Ovary (tissue), 9 donors: ENCODE results near the gene AIFM1. TPM values are rescaled to one million over a fixed set of nuclear protein-coding genes. Genes with fewer than 3 reads are reported as not detected.

Experiments
- DNase-seq, 5 donors: peaks; one replicate each; pipeline ENCODE4 v3.0.0-alpha.2; 2019 to 2020
- H3K27ac ChIP-seq, 2 donors: fragments of 200-600 bp; one replicate each; pipeline versions ENCODE4 v1.5.1 to v1.8.0; 2019 to 2022
- H3K27me3 ChIP-seq: fragments of 200-600 bp; one replicate; pipeline ENCODE4 v1.8.0; 2022
- H3K36me3 ChIP-seq: fragments of 200-600 bp; sonication (generic); one replicate; pipeline ENCODE4 v1.5.1; 2019
- H3K4me1 ChIP-seq: one replicate; pipeline ENCODE4 v1.8.1; 2013; ENCODE audit warnings: mild to moderate bottlenecking, moderate library complexity; ENCODE audit not compliant: insufficient read depth
- H3K4me3 ChIP-seq: fragments of 200-600 bp; sonication (generic); one replicate; pipeline ENCODE4 v1.5.1; 2017
- H3K9me3 ChIP-seq, 2 donors: fragments of 200-600 bp in 1 of 2; sonication (generic) in 1 of 2; one replicate each; pipeline versions ENCODE4 v1.5.1 to v1.8.1; 2013 to 2019; ENCODE audit warnings: mild to moderate bottlenecking in 1 of 2, moderate library complexity in 1 of 2
- CTCF ChIP-seq, 3 donors: fragments of 450-650 bp in 2 of 3; fragments of 200-600 bp in 1 of 3; IDR thresholded peaks; one replicate each; pipeline versions ENCODE4 v1.5.1 to v1.8.0; 2016 to 2022; ENCODE audit warnings: antibody characterized with exemption in 3 of 3, mild to moderate bottlenecking in 1 of 3
- EP300 ChIP-seq: sonication (generic); formaldehyde crosslinking; IDR thresholded peaks from one replicate; pipeline ENCODE4 v1.6.1; 2017; ENCODE audit warnings: antibody characterized with exemption
- POLR2A ChIP-seq: fragments of 450-650 bp; IDR thresholded peaks from one replicate; pipeline ENCODE4 v1.6.1; 2017; ENCODE audit warnings: antibody characterized with exemption, mild to moderate bottlenecking, moderate library complexity
- WGBS, 3 donors: extraction: QIAGEN DNeasy Blood & Tissue Kit in 1 of 3; methylation state at CpG; one replicate each; pipeline versions ENCODE4 v1.1.5 to v1.1.7; 2013 to 2017; 5-methylcytosine and 5-hydroxymethylcytosine counted together
- intact Hi-C, 4 donors: fragments of 100-400 bp; cut with DNase I; formaldehyde crosslinking; loops; one replicate each; pipeline versions ENCODE4 v1.11.0 to v1.15.1; 2022 to 2023
- polyA plus RNA-seq, 2 donors: library from polyadenylated mRNA; stranded (reverse); fragments of 200-250 nt in 1 of 2; fragments of 350-450 nt in 1 of 2; fragmentation: Illumina TruSeq in 1 of 2; extraction: RNeasy Lipid Tissue Mini Kit (QIAGEN cat#74804) in 1 of 2; gene quantifications; one replicate each; pipeline ENCODE4 v1.2.3, GENCODE V29; 2013 to 2014
- total RNA-seq, 7 donors: library from RNA; depleted of rRNA in 2 of 7; stranded (reverse); fragments of >200 nt in 2 of 7; fragmentation: NEBNext Ultra II Directional in 3 of 7; extraction: Animal tissue kit (Norgen Biotek cat#: 25700) in 3 of 7; gene quantifications; one replicate each; pipeline versions ENCODE4 v1.1.0 to v1.2.4, GENCODE V29; 2016 to 2023
- donor health status: DM: no; HTN: no; CAD: no; lungs with moderate emphysema.
- donor health status: DM: no; HTN: no; CAD: no.
- donor health status: Bipolar disorder and iron deficiency.
- donor health status: DM: yes; HTN: yes; CAD: no.
- donor health status: DM: no; HTN: no; CAD: no.
- donor health status: DM: yes; HTN: yes; CAD: no.

AIFM1 gene
- total and polyA plus RNA-seq, 9 donors = 5.2 to 51.4 (median 20.5) TPM

GRCh38 chrX:130144509-130144908 is 21.1 kb downstream of the AIFM1 start:
- Histone ChIP-seq H3K36me3 (no peaks in the 10 kb centered on the region), H3K4me1 (no peaks in the 10 kb centered on the region), H3K27me3 (no peaks in the 10 kb centered on the region), H3K4me3 (no peak overlapping the region), H3K9me3 (no peaks in the 10 kb centered on the region), H3K27ac (no peak overlapping the region)
- intact Hi-C loops = loop anchor here in 1 of 4 donors (5.0 kb wide), 1 partner anchor 1973 kb away; no protein-coding TSS in a partner anchor
- WGBS, 3 donors = 78 to 84% (median 82%) methylated on average over 3 of the region's 3 CpGs
- DNase-seq = no peak
- TF ChIP-seq CTCF (IDR thresholded peaks at IDR 0.05) (no peak), POLR2A (no peak), EP300 (no peak)

- no peak for DNase-seq
- intact Hi-C loops = loop anchor here in 1 of 4 donors (5.0 kb wide), 1 partner anchor 1978 kb away; no protein-coding TSS in a partner anchor
- 37 to 42% (median 41%) methylated on average over 3 of the region's 3 CpGs for WGBS, 3 donors
Measured at GRCh38 chrX:130139474-130140201, 26.0 kb downstream of the AIFM1 start.

GRCh38 chrX:130136961-130137360 is 28.7 kb downstream of the AIFM1 start:
- no peak for DNase-seq
- Histone ChIP-seq H3K4me3 (no peak overlapping the region), H3K36me3 (no peaks in the 10 kb centered on the region), H3K27me3 (no peaks in the 10 kb centered on the region), H3K4me1 (no peaks in the 10 kb centered on the region), H3K9me3 (no peaks in the 10 kb centered on the region), H3K27ac (no peak overlapping the region)
- WGBS, 3 donors = 77 to 86% (median 80%) methylated on average over 8 of the region's 8 CpGs
- TF ChIP-seq POLR2A (no peak), CTCF (IDR thresholded peaks at IDR 0.05) (no peak), EP300 (no peak)
- intact Hi-C loops = no loop called here

More at GRCh38 chrX:130139474-130140201, 26.0 kb downstream of the AIFM1 start:
- Histone ChIP-seq H3K27me3 (no peaks in the 10 kb centered on the region), H3K36me3 (no peaks in the 10 kb centered on the region), H3K27ac (no peak overlapping the region), H3K4me1 (no peaks in the 10 kb centered on the region), H3K4me3 (no peak overlapping the region), H3K9me3 (no peaks in the 10 kb centered on the region)
- TF ChIP-seq CTCF (IDR thresholded peaks at IDR 0.05) = no peak
- TF ChIP-seq POLR2A = no peak
- no peak for TF ChIP-seq EP300

GRCh38 chrX:130136496-130136895 is 29.1 kb downstream of the AIFM1 start:
- H3K36me3 ChIP-seq = no peaks in the 10 kb centered on the region
- intact Hi-C loops = no loop called here
- no peak overlapping the region for H3K27ac ChIP-seq

More at GRCh38 chrX:130136496-130136895, 29.1 kb downstream of the AIFM1 start:
- H3K4me3 ChIP-seq = no peak overlapping the region
- WGBS, 3 donors = 76 to 78% (median 77%) methylated on average over 5 of the region's 5 CpGs
- H3K9me3 ChIP-seq = no peaks in the 10 kb centered on the region
- TF ChIP-seq CTCF (IDR thresholded peaks at IDR 0.05) = no peak
- no peak for TF ChIP-seq EP300
- TF ChIP-seq POLR2A = no peak
- no peaks in the 10 kb centered on the region for H3K4me1 ChIP-seq
- DNase-seq = no peak
- H3K27me3 ChIP-seq = no peaks in the 10 kb centered on the region
